GM23338 (cell line): ENCODE measurements around the gene THSD4. TPM values are rescaled to one million over a fixed set of nuclear protein-coding genes. Genes with fewer than 3 reads are reported as not detected.

Source experiments
- ATAC-seq: fragments of 200-7000 bp; cut with Tn5 transposase; 3 replicates; pipeline ENCODE4 v1.9.1; 2020
- DNase-seq: peaks from one replicate; pipeline ENCODE4 v3.0.0-alpha.2; 2015; ENCODE audit warnings: low spot score
- H2AFZ ChIP-seq: fragments of 200-600 bp; sonication (generic); 2 replicates; pipeline ENCODE4 v1.8.0; 2016; ENCODE audit warnings: antibody characterized with exemption, mild to moderate bottlenecking, moderate library complexity
- H3F3A ChIP-seq: fragments of 200-600 bp; sonication (generic); replicated peaks from 2 replicates; pipeline ENCODE4 v1.8.0; 2017; ENCODE audit warnings: antibody characterized with exemption, mixed run types, low read depth
- H3K27ac ChIP-seq: fragments of 200-600 bp; sonication (generic); 2 replicates; pipeline ENCODE4 v1.6.1; 2016; ENCODE audit warnings: low read depth
- H3K27me3 ChIP-seq: fragments of 200-600 bp; sonication (generic); 2 replicates; pipeline ENCODE4 v1.8.0; 2016; ENCODE audit warnings: mild to moderate bottlenecking, mixed run types, moderate library complexity; ENCODE audit not compliant: insufficient read depth
- H3K36me3 ChIP-seq: fragments of 200-600 bp; sonication (generic); 2 replicates; pipeline ENCODE4 v1.8.0; 2016; ENCODE audit warnings: mild to moderate bottlenecking; ENCODE audit not compliant: insufficient read depth
- H3K4me1 ChIP-seq: fragments of 200-600 bp; sonication (generic); 2 replicates; pipeline ENCODE4 v1.8.0; 2016; ENCODE audit warnings: mild to moderate bottlenecking, moderate library complexity; ENCODE audit not compliant: insufficient read depth
- H3K4me2 ChIP-seq: fragments of 200-600 bp; sonication (generic); 2 replicates; pipeline ENCODE4 v1.7.1; 2017; ENCODE audit warnings: mixed run types
- H3K4me3 ChIP-seq: fragments of 200-600 bp; sonication (generic); 2 replicates; pipeline ENCODE4 v1.6.1; 2016; ENCODE audit warnings: mixed run types
- H3K79me2 ChIP-seq: fragments of 200-600 bp; sonication (generic); replicated peaks from 2 replicates; pipeline ENCODE4 v1.8.0; 2017; ENCODE audit warnings: mild to moderate bottlenecking; ENCODE audit not compliant: insufficient read depth
- H3K9me2 ChIP-seq: fragments of 200-600 bp; sonication (generic); 2 replicates; pipeline ENCODE4 v1.8.0; 2017; ENCODE audit not compliant: insufficient read depth
- H4K20me1 ChIP-seq: fragments of 200-600 bp; sonication (generic); replicated peaks from 2 replicates; pipeline ENCODE4 v1.8.0; 2017; ENCODE audit warnings: mild to moderate bottlenecking; ENCODE audit not compliant: insufficient read depth
- H3K27ac Mint-ChIP-seq: 2 replicates; pipeline ENCODE4 v1.8.0; 2020; ENCODE audit warnings: inconsistent platforms, mild to moderate bottlenecking, moderate library complexity, mixed read lengths
- H3K27me3 Mint-ChIP-seq: 3 replicates; pipeline ENCODE4 v1.8.0; 2022; ENCODE audit warnings: low read depth, mild to moderate bottlenecking, moderate library complexity, mixed read lengths, inconsistent platforms; ENCODE audit not compliant: insufficient read depth, poor library complexity
- H3K36me3 Mint-ChIP-seq: 3 replicates; pipeline ENCODE4 v1.8.0; 2021; ENCODE audit warnings: low read depth, mild to moderate bottlenecking, inconsistent platforms, moderate library complexity, mixed read lengths
- H3K4me1 Mint-ChIP-seq: 3 replicates; pipeline ENCODE4 v1.8.0; 2020; ENCODE audit warnings: mild to moderate bottlenecking, inconsistent platforms, mixed read lengths
- H3K4me3 Mint-ChIP-seq: 3 replicates; pipeline ENCODE4 v1.8.0; 2021; ENCODE audit warnings: moderate library complexity, mild to moderate bottlenecking, inconsistent platforms, mixed read lengths
- H3K9me3 Mint-ChIP-seq: 3 replicates; pipeline ENCODE4 v1.8.0; 2020; ENCODE audit warnings: moderate library complexity, mild to moderate bottlenecking, inconsistent platforms, mixed read lengths
- CREB1 ChIP-seq: fragments of 250-450 bp; sonication (Bioruptor Pico); IDR thresholded peaks from 2 replicates; pipeline ENCODE4 v1.5.0; 2020; ENCODE audit warnings: low read depth, mild to moderate bottlenecking, moderate library complexity
- ETS1 ChIP-seq: IDR thresholded peaks from 2 replicates; pipeline ENCODE4 v1.6.1; 2016; ENCODE audit warnings: antibody characterized with exemption
- EZH2 ChIP-seq: fragments of 200-600 bp; sonication (generic); IDR thresholded peaks from one replicate; pipeline ENCODE4 v1.8.0; 2017; ENCODE audit warnings: antibody characterized with exemption, mild to moderate bottlenecking, low read depth; ENCODE audit not compliant: unreplicated experiment
- EZH2phosphoT487 ChIP-seq: fragments of 200-600 bp; sonication (generic); IDR thresholded peaks from one replicate; pipeline ENCODE4 v1.8.1; 2018; ENCODE audit warnings: antibody characterized with exemption; ENCODE audit not compliant: unreplicated experiment
- JUNB ChIP-seq: IDR thresholded peaks from one replicate; pipeline ENCODE4 v1.6.1; 2016; ENCODE audit warnings: antibody characterized with exemption; ENCODE audit not compliant: unreplicated experiment
- NANOG ChIP-seq: IDR thresholded peaks from 2 replicates; pipeline ENCODE4 v1.6.1; 2016; ENCODE audit warnings: antibody characterized with exemption, borderline replicate concordance
- POLR2AphosphoS5 ChIP-seq: IDR thresholded peaks from 2 replicates; pipeline ENCODE4 v1.6.1; 2016; ENCODE audit warnings: antibody characterized with exemption, low read depth
- STAT1 ChIP-seq: IDR thresholded peaks from one replicate; pipeline ENCODE4 v1.6.1; 2016; ENCODE audit warnings: antibody characterized with exemption; ENCODE audit not compliant: unreplicated experiment
- ZNF114 ChIP-seq: fragments of 250-450 bp; sonication (Bioruptor Pico); IDR thresholded peaks from 2 replicates; pipeline ENCODE4 v1.5.0; 2020; ENCODE audit warnings: mild to moderate bottlenecking, moderate library complexity
- polyA plus RNA-seq: library from polyadenylated mRNA; unstranded; fragments of >200 nt; fragmentation: Nextera tagmentation; extraction: Ambion mirVana; gene quantifications from 2 replicates; pipeline ENCODE4 v1.2.1, GENCODE V29; 2016
- total RNA-seq: library from RNA; depleted of rRNA; stranded (reverse); fragments of >200 nt; shearing (Covaris generic); gene quantifications from 2 replicates; pipeline ENCODE4 v1.2.3, GENCODE V29; 2014
- TF ChIP-seq, protein P1 (sequence below): IDR thresholded peaks from one replicate; pipeline ENCODE4 v1.6.1; 2018; ENCODE audit warnings: antibody characterized with exemption; ENCODE audit not compliant: unreplicated experiment
- TF ChIP-seq, protein P2 (sequence below): fragments of 250-450 bp; sonication (Bioruptor Pico); IDR thresholded peaks from 2 replicates; pipeline ENCODE4 v1.5.0; 2020; ENCODE audit warnings: mild to moderate bottlenecking, moderate library complexity
- TF ChIP-seq, protein P3 (sequence below), 2 experiments: fragments of 200-600 bp in 1 of 2; sonication (generic) in 1 of 2; conservative IDR thresholded peaks; 2 replicates each; pipeline versions ENCODE4 v1.5.1 to v1.6.1; 2016 to 2017; ENCODE audit warnings: antibody characterized with exemption in 2 of 2, low read depth in 2 of 2, mild to moderate bottlenecking in 2 of 2, moderate library complexity in 1 of 2

THSD4 gene
- total and polyA plus RNA-seq, 2 experiments from 2014 or later = 2.0 to 7.4 TPM

DNA sequence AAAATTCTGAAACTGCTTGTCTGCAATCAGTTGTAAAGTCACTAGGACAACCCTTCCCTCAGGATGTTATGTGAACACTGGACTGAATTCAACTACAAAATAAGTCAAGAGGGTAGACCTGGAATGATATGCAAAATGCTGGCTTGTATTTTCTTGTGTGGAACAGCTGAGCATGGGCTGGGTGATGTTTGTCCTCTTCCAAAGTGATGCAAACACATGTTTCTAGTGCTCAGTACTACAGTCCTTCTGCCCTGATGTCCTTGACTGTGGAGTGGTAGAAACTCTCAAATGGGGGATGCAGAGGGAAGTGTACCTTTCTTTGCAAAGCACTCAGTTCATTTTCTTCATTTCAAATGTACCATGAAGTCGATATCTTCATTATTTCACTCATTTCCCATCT, 258.6 kb downstream of the THSD4 start:
- no peak overlapping the region for H2AFZ ChIP-seq
- TF ChIP-seq, protein P1, sequence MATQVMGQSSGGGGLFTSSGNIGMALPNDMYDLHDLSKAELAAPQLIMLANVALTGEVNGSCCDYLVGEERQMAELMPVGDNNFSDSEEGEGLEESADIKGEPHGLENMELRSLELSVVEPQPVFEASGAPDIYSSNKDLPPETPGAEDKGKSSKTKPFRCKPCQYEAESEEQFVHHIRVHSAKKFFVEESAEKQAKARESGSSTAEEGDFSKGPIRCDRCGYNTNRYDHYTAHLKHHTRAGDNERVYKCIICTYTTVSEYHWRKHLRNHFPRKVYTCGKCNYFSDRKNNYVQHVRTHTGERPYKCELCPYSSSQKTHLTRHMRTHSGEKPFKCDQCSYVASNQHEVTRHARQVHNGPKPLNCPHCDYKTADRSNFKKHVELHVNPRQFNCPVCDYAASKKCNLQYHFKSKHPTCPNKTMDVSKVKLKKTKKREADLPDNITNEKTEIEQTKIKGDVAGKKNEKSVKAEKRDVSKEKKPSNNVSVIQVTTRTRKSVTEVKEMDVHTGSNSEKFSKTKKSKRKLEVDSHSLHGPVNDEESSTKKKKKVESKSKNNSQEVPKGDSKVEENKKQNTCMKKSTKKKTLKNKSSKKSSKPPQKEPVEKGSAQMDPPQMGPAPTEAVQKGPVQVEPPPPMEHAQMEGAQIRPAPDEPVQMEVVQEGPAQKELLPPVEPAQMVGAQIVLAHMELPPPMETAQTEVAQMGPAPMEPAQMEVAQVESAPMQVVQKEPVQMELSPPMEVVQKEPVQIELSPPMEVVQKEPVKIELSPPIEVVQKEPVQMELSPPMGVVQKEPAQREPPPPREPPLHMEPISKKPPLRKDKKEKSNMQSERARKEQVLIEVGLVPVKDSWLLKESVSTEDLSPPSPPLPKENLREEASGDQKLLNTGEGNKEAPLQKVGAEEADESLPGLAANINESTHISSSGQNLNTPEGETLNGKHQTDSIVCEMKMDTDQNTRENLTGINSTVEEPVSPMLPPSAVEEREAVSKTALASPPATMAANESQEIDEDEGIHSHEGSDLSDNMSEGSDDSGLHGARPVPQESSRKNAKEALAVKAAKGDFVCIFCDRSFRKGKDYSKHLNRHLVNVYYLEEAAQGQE = no peak
- TF ChIP-seq, protein P2, sequence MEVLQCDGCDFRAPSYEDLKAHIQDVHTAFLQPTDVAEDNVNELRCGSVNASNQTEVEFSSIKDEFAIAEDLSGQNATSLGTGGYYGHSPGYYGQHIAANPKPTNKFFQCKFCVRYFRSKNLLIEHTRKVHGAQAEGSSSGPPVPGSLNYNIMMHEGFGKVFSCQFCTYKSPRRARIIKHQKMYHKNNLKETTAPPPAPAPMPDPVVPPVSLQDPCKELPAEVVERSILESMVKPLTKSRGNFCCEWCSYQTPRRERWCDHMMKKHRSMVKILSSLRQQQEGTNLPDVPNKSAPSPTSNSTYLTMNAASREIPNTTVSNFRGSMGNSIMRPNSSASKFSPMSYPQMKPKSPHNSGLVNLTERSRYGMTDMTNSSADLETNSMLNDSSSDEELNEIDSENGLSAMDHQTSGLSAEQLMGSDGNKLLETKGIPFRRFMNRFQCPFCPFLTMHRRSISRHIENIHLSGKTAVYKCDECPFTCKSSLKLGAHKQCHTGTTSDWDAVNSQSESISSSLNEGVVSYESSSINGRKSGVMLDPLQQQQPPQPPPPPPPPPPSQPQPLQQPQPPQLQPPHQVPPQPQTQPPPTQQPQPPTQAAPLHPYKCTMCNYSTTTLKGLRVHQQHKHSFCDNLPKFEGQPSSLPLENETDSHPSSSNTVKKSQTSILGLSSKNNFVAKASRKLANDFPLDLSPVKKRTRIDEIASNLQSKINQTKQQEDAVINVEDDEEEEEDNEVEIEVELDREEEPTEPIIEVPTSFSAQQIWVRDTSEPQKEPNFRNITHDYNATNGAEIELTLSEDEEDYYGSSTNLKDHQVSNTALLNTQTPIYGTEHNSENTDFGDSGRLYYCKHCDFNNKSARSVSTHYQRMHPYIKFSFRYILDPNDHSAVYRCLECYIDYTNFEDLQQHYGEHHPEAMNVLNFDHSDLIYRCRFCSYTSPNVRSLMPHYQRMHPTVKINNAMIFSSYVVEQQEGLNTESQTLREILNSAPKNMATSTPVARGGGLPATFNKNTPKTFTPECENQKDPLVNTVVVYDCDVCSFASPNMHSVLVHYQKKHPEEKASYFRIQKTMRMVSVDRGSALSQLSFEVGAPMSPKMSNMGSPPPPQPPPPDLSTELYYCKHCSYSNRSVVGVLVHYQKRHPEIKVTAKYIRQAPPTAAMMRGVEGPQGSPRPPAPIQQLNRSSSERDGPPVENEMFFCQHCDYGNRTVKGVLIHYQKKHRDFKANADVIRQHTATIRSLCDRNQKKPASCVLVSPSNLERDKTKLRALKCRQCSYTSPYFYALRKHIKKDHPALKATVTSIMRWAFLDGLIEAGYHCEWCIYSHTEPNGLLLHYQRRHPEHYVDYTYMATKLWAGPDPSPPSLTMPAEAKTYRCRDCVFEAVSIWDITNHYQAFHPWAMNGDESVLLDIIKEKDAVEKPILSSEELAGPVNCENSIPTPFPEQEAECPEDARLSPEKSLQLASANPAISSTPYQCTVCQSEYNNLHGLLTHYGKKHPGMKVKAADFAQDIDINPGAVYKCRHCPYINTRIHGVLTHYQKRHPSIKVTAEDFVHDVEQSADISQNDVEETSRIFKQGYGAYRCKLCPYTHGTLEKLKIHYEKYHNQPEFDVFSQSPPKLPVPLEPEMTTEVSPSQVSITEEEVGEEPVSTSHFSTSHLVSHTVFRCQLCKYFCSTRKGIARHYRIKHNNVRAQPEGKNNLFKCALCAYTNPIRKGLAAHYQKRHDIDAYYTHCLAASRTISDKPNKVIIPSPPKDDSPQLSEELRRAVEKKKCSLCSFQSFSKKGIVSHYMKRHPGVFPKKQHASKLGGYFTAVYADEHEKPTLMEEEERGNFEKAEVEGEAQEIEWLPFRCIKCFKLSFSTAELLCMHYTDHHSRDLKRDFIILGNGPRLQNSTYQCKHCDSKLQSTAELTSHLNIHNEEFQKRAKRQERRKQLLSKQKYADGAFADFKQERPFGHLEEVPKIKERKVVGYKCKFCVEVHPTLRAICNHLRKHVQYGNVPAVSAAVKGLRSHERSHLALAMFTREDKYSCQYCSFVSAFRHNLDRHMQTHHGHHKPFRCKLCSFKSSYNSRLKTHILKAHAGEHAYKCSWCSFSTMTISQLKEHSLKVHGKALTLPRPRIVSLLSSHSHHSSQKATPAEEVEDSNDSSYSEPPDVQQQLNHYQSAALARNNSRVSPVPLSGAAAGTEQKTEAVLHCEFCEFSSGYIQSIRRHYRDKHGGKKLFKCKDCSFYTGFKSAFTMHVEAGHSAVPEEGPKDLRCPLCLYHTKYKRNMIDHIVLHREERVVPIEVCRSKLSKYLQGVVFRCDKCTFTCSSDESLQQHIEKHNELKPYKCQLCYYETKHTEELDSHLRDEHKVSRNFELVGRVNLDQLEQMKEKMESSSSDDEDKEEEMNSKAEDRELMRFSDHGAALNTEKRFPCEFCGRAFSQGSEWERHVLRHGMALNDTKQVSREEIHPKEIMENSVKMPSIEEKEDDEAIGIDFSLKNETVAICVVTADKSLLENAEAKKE (CRISPR knock-in tag) = no peak
- no peak for TF ChIP-seq EZH2
- TF ChIP-seq JUNB = no peak
- no peak for TF ChIP-seq STAT1
- TF ChIP-seq ZNF114 (CRISPR knock-in tag) = no peak
- no peak for TF ChIP-seq NANOG
- TF ChIP-seq CREB1 (CRISPR knock-in tag) = no peak
- TF ChIP-seq, protein P3, sequence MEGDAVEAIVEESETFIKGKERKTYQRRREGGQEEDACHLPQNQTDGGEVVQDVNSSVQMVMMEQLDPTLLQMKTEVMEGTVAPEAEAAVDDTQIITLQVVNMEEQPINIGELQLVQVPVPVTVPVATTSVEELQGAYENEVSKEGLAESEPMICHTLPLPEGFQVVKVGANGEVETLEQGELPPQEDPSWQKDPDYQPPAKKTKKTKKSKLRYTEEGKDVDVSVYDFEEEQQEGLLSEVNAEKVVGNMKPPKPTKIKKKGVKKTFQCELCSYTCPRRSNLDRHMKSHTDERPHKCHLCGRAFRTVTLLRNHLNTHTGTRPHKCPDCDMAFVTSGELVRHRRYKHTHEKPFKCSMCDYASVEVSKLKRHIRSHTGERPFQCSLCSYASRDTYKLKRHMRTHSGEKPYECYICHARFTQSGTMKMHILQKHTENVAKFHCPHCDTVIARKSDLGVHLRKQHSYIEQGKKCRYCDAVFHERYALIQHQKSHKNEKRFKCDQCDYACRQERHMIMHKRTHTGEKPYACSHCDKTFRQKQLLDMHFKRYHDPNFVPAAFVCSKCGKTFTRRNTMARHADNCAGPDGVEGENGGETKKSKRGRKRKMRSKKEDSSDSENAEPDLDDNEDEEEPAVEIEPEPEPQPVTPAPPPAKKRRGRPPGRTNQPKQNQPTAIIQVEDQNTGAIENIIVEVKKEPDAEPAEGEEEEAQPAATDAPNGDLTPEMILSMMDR (conservative IDR thresholded peaks at IDR 0.05; ENCODE audit: low read depth in 2 of 2) = no peak
- TF ChIP-seq ETS1 = no peak
- no peak for TF ChIP-seq EZH2phosphoT487
- no peak for TF ChIP-seq POLR2AphosphoS5
- no peak overlapping the region for H3K4me2 ChIP-seq
- Mint-ChIP-seq H3K9me3 (peaks cover 46% of the 10 kb centered on the region), H3K4me1 (peaks cover 13% of the 10 kb centered on the region), H3K36me3 (peaks cover 30% of the 10 kb centered on the region), H3K27me3 (no peaks in the 10 kb centered on the region), H3K27ac (no peak overlapping the region), H3K4me3 (no peak overlapping the region)
- no peak overlapping the region for H3K4me3 ChIP-seq
- H3K9me2 ChIP-seq = peaks cover 19% of the 10 kb centered on the region
- ATAC-seq = no peak
- H3K4me1 ChIP-seq = peaks cover 11% of the 10 kb centered on the region
- H3K27ac ChIP-seq = no peak overlapping the region
- H3K79me2 ChIP-seq = no peaks in the 10 kb centered on the region
- no peaks in the 10 kb centered on the region for H4K20me1 ChIP-seq
- no peaks in the 10 kb centered on the region for H3K36me3 ChIP-seq
- no peaks in the 10 kb centered on the region for H3F3A ChIP-seq
- no peak for DNase-seq
- no peaks in the 10 kb centered on the region for H3K27me3 ChIP-seq
